H1 (cell line): Measurements from ENCODE around the gene OGFOD3. TPM values are rescaled to one million over a fixed set of nuclear protein-coding genes. Genes with fewer than 3 reads are reported as not detected.

Source experiments
- CTCF ChIA-PET: fragments of 300-600 bp; sonication (Branson Sonifier 250); formaldehyde crosslinking; loops from one replicate; lab custom pipeline; 2021; ENCODE audit not compliant: partially characterized antibody; lab: Charles Lee
- POLR2A ChIA-PET: fragments of 300-600 bp; sonication (Branson Sonifier 250); formaldehyde crosslinking; loops from one replicate; lab custom pipeline; 2021; ENCODE audit warnings: inconsistent platforms; ENCODE audit not compliant: partially characterized antibody; lab: Charles Lee
- DNase-seq, 2 experiments: peaks; one replicate each; pipeline versions ENCODE4 v3.0.0 to v3.0.0-alpha.2; 2010 to 2022; ENCODE audit warnings: low spot score in 2 of 2, low read depth in 1 of 2, mixed read lengths in 1 of 2
- FAIRE-seq: peaks from 2 replicates; lab custom pipeline; 2011; peaks lifted over from hg19 to GRCh38; lab: Jason Lieb, UNC
- H2AFZ ChIP-seq: 2 replicates; pipeline ENCODE4 v1.8.1; 2012; ENCODE audit warnings: low read length, inconsistent platforms
- H2AK5ac ChIP-seq: 2 replicates; pipeline ENCODE4 v1.6.1; 2013; ENCODE audit warnings: low read depth, low read length
- H2BK120ac ChIP-seq: replicated peaks from 2 replicates; pipeline ENCODE3; 2013; ENCODE audit warnings: low read depth, low read length, inconsistent platforms
- H2BK12ac ChIP-seq: 2 replicates; pipeline ENCODE4 v1.6.1; 2013; ENCODE audit warnings: low read depth, low read length
- H2BK15ac ChIP-seq: 2 replicates; pipeline ENCODE4 v1.6.1; 2013; ENCODE audit warnings: low read length
- H2BK20ac ChIP-seq: 2 replicates; pipeline ENCODE4 v1.6.1; 2013; ENCODE audit warnings: low read length
- H2BK5ac ChIP-seq: 2 replicates; pipeline ENCODE4 v1.6.1; 2013; ENCODE audit warnings: low read depth, low read length
- H3K14ac ChIP-seq: 2 replicates; pipeline ENCODE4 v1.6.1; 2013; ENCODE audit warnings: inconsistent platforms; ENCODE audit not compliant: insufficient read length
- H3K18ac ChIP-seq: 2 replicates; pipeline ENCODE4 v1.6.1; 2013; ENCODE audit warnings: low read length; ENCODE audit errors: extremely low read depth
- H3K23ac ChIP-seq: 2 replicates; pipeline ENCODE4 v1.6.1; 2013; ENCODE audit warnings: inconsistent platforms; ENCODE audit not compliant: insufficient read length
- H3K23me2 ChIP-seq: 2 replicates; pipeline ENCODE4 v1.6.1; 2013; ENCODE audit warnings: low read depth, low read length
- H3K27ac ChIP-seq: 2 replicates; pipeline ENCODE4 v1.6.1; 2011; ENCODE audit warnings: low read depth, low read length, inconsistent platforms
- H3K27me3 ChIP-seq, 4 experiments: replicated peaks in 1 of 4; 1 replicate in 1 of 4; 2 replicates in 3 of 4; pipeline versions ENCODE4 v1.6.1 to v1.8.1; 2011 to 2013; ENCODE audit warnings: low read length in 3 of 4, mild to moderate bottlenecking in 3 of 4, inconsistent platforms in 2 of 4, mixed read lengths in 2 of 4, moderate library complexity in 1 of 4; ENCODE audit not compliant: control insufficient read depth in 3 of 4, insufficient read depth in 3 of 4; ENCODE audit errors: extremely low read depth in 1 of 4
- H3K36me3 ChIP-seq, 4 experiments: 2 replicates each; pipeline versions ENCODE4 v1.6.1 to v1.8.1; 2011 to 2013; ENCODE audit warnings: mild to moderate bottlenecking in 4 of 4, low read length in 3 of 4, moderate library complexity in 2 of 4, control low read depth in 1 of 4, inconsistent platforms in 1 of 4; ENCODE audit not compliant: insufficient read depth in 4 of 4, control insufficient read depth in 2 of 4
- H3K4ac ChIP-seq: replicated peaks from 2 replicates; pipeline ENCODE3; 2013; ENCODE audit warnings: low read length, low read depth, mixed read lengths, inconsistent platforms; ENCODE audit not compliant: insufficient read length
- H3K4me1 ChIP-seq, 4 experiments: replicated peaks in 1 of 4; 1 replicate in 1 of 4; 2 replicates in 3 of 4; pipeline versions ENCODE4 v1.6.1 to v1.8.1; 2011 to 2013; ENCODE audit warnings: low read length in 3 of 4, inconsistent platforms in 2 of 4, mixed read lengths in 1 of 4; ENCODE audit not compliant: insufficient read depth in 4 of 4, control insufficient read depth in 3 of 4
- H3K4me2 ChIP-seq, 2 experiments: 2 replicates each; pipeline versions ENCODE4 v1.6.1 to v1.8.1; 2011 to 2013; ENCODE audit warnings: low read depth in 2 of 2, low read length in 2 of 2, control low read depth in 1 of 2, inconsistent platforms in 1 of 2, mild to moderate bottlenecking in 1 of 2; ENCODE audit not compliant: insufficient read depth in 1 of 2
- H3K4me3 ChIP-seq, 4 experiments: fragments of 200-600, 300-600 bp in 1 of 4; sonication (generic), shearing (Covaris generic), sonication (Bioruptor Twin) in 1 of 4; 2 replicates each; pipeline versions ENCODE4 v1.5.1 to v1.8.1; 2011 to 2016; ENCODE audit warnings: low read length in 4 of 4, low read depth in 3 of 4, control low read depth in 2 of 4, inconsistent platforms in 2 of 4, mild to moderate bottlenecking in 2 of 4, mixed read lengths in 1 of 4, moderate library complexity in 1 of 4; ENCODE audit not compliant: insufficient read depth in 2 of 4; ENCODE audit errors: extremely low read depth in 1 of 4
- H3K56ac ChIP-seq: replicated peaks from 2 replicates; pipeline ENCODE3; 2013; ENCODE audit warnings: low read depth, mild to moderate bottlenecking, mixed read lengths, low read length, inconsistent platforms; ENCODE audit not compliant: insufficient read length
- H3K79me1 ChIP-seq: 2 replicates; pipeline ENCODE4 v1.6.1; 2013; ENCODE audit warnings: low read depth, low read length, control low read depth
- H3K79me2 ChIP-seq, 2 experiments: 2 replicates each; pipeline versions ENCODE4 v1.6.1 to v1.8.1; 2012 to 2013; ENCODE audit warnings: low read length in 2 of 2, mild to moderate bottlenecking in 2 of 2, inconsistent platforms in 1 of 2; ENCODE audit not compliant: insufficient read depth in 2 of 2, control insufficient read depth in 1 of 2
- H3K9ac ChIP-seq, 4 experiments: replicated peaks in 1 of 4; 1 replicate in 1 of 4; 2 replicates in 3 of 4; pipeline versions ENCODE4 v1.6.1 to v1.8.1; 2011 to 2013; ENCODE audit warnings: low read depth in 3 of 4, low read length in 3 of 4, control low read depth in 2 of 4, mild to moderate bottlenecking in 2 of 4, moderate library complexity in 2 of 4, inconsistent platforms in 1 of 4; ENCODE audit errors: extremely low read depth in 1 of 4
- H3K9me3 ChIP-seq, 2 experiments: 2 replicates each; pipeline versions ENCODE4 v1.6.1 to v1.8.1; 2012 to 2013; ENCODE audit warnings: mild to moderate bottlenecking in 2 of 2, moderate library complexity in 2 of 2, control low read depth in 1 of 2, inconsistent platforms in 1 of 2, low read depth in 1 of 2, low read length in 1 of 2, mixed read lengths in 1 of 2; ENCODE audit not compliant: insufficient read depth in 2 of 2
- H4K20me1 ChIP-seq, 2 experiments: replicated peaks in 1 of 2; 2 replicates each; pipeline versions ENCODE3 to v1.8.1; 2011 to 2013; ENCODE audit warnings: inconsistent platforms in 2 of 2, low read length in 2 of 2, mild to moderate bottlenecking in 1 of 2; ENCODE audit not compliant: insufficient read depth in 2 of 2, control insufficient read depth in 1 of 2
- H4K5ac ChIP-seq: 2 replicates; pipeline ENCODE4 v1.6.1; 2013; ENCODE audit warnings: low read length, low read depth, mixed read lengths, inconsistent platforms; ENCODE audit not compliant: insufficient read length
- H4K8ac ChIP-seq: 2 replicates; pipeline ENCODE4 v1.8.0; 2013; ENCODE audit warnings: mild to moderate bottlenecking, moderate library complexity, low read length, inconsistent platforms; ENCODE audit not compliant: insufficient read depth; ENCODE audit errors: extremely low read depth
- H4K91ac ChIP-seq: replicated peaks from 2 replicates; pipeline ENCODE3; 2013; ENCODE audit warnings: low read length, mixed read lengths, inconsistent platforms; ENCODE audit not compliant: insufficient read length
- TBP ChIP-seq: IDR thresholded peaks from 2 replicates; pipeline ENCODE4 v1.6.1; 2011; ENCODE audit warnings: low read depth, low read length, improper control_type of control experiment
- WGBS, 2 experiments: shearing (Covaris generic) in 1 of 2; methylation state at CpG; one replicate each; pipeline versions ENCODE4 v1.1.6 to v1.1.7; 2013 to 2015; ENCODE audit warnings: low lambda C conversion rate in 2 of 2, mixed read lengths in 2 of 2, inconsistent platforms in 1 of 2, low coverage in 1 of 2, missing lambda C conversion rate in 1 of 2; ENCODE audit not compliant: insufficient replicate concordance in 2 of 2, insufficient coverage in 1 of 2, insufficient read length in 1 of 2; ENCODE audit errors: extremely low coverage in 1 of 2, missing lambda C conversion rate in 1 of 2; 5-methylcytosine and 5-hydroxymethylcytosine counted together
- polyA plus RNA-seq, 7 experiments: library from polyadenylated mRNA; depleted of rRNA in 3 of 7; stranded (reverse) in 5 of 7; unstranded in 2 of 7; fragments of >200 nt in 5 of 7; fragments of 200-250 nt in 2 of 7; gene quantifications; 1 replicate in 5 of 7; 2 replicates in 1 of 7; 4 replicates in 1 of 7; pipeline versions ENCODE4 v1.2.1 to v1.2.3, GENCODE V29; 2011 to 2013; ENCODE audit warnings: missing spikeins in 2 of 7, mixed read lengths in 2 of 7
- total RNA-seq: library from RNA; stranded (reverse); fragmentation: NEBNext Ultra II Directional; extraction: Animal tissue kit (Norgen Biotek cat#: 25700); gene quantifications from 2 replicates; pipeline ENCODE4 v1.2.1, GENCODE V29; 2021

The OGFOD3 gene
- total and polyA plus RNA-seq, 2 of the 8 experiments (the other 6 are each of a cell fraction or from before 2014, with no cell fraction given): 21.1 to 21.8 TPM

DNA sequence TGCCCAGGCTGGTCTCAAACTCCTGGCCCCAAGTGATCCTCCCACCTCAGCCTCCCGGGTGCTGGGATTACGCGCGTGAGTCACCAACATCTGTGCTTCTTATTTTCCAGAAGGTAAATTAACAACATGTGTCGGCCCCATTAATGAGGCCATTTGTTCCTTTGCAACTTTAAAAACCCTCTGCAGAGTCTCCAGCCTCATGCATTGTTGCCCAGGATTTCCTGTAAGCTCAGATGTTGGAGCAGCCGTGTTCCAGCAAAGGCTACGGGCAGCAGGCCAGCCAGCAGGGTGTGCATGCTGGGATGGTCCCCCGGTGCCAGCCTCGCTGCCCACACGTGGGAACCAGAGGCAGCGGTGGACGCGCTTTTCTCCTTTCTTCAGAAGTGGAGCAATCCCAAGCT, 19.3 kb downstream of the OGFOD3 start:
- H3K14ac ChIP-seq: no peak overlapping the region
- CTCF ChIA-PET: interaction anchor here (0.8 to 1.9 kb wide), 6 partner anchors 11 to 49 kb away, joined by 3 to 7 read pairs (median 4); no protein-coding TSS in a partner anchor
- no peak overlapping the region for H2BK5ac ChIP-seq
- H3K56ac ChIP-seq: no peak overlapping the region
- H2BK20ac ChIP-seq: no peak overlapping the region
- H3K18ac ChIP-seq: no peak overlapping the region
- no peak overlapping the region for H4K5ac ChIP-seq
- DNase-seq: no peak
- H2BK15ac ChIP-seq: no peak overlapping the region
- no peak overlapping the region for H3K23ac ChIP-seq
- no peak overlapping the region for H2BK12ac ChIP-seq
- no peak overlapping the region for H2BK120ac ChIP-seq
- H3K4me1 ChIP-seq: no peaks in the 10 kb centered on the region
- no peak overlapping the region for H3K4me2 ChIP-seq
- H3K4me3 ChIP-seq: no peak overlapping the region
- H2AFZ ChIP-seq: no peak overlapping the region
- no peaks in the 10 kb centered on the region for H3K27me3 ChIP-seq
- H4K8ac ChIP-seq: no peak overlapping the region
- H3K27ac ChIP-seq: no peak overlapping the region
- no peak for TF ChIP-seq TBP
- H3K79me2 ChIP-seq: no peaks in the 10 kb centered on the region
- no peaks in the 10 kb centered on the region for H3K9me3 ChIP-seq
- H3K4ac ChIP-seq: no peak overlapping the region
- H3K9ac ChIP-seq: no peak overlapping the region
- H4K91ac ChIP-seq: no peak overlapping the region
- no peaks in the 10 kb centered on the region for H3K79me1 ChIP-seq
- FAIRE-seq: no peak
- H4K20me1 ChIP-seq: peaks cover 0 to 4% of the 10 kb centered on the region in 2 experiments
- WGBS, 2 experiments: 90% methylated on average over 13 of the region's 13 CpGs; no CpG with 5 or more reads in 1 of the 2 experiments
- POLR2A ChIA-PET: interaction anchor here (0.9 to 1.4 kb wide), 3 partner anchors 10 to 91 kb away, joined by 3 to 4 read pairs (median 3); no protein-coding TSS in a partner anchor
- H2AK5ac ChIP-seq: no peak overlapping the region
- H3K36me3 ChIP-seq: peaks cover 0 to 5% (median 2%) of the 10 kb centered on the region in 4 experiments; a peak in 2 of 8 replicates
- H3K23me2 ChIP-seq: no peaks in the 10 kb centered on the region
